DMS79 treated with DMSO at 0.1 percent for 48 hours (cell line): ENCODE measurements around the gene PSME2.

Source experiments
- DNase-seq: peaks from one replicate; lab custom pipeline; 2025; lab: John Stamatoyannopoulos, UW

PSME2 gene

GRCh38 chr14:24135834-24136683, 10.4 kb downstream of the PSME2 start, which contains the start of gene PSME1:
PSME1 (plus strand) TSS chr14:24136194; CDS start chr14:24136263, 69 bp downstream.
- DNase-seq: peak; percentile 96

GRCh38 chr14:24135584-24135833, 10.9 kb downstream of the PSME2 start:
- peak; percentile 83 for DNase-seq

- no peak for DNase-seq
Observed at GRCh38 chr14:24133735-24134134, 12.7 kb downstream of the PSME2 start.

DNA sequence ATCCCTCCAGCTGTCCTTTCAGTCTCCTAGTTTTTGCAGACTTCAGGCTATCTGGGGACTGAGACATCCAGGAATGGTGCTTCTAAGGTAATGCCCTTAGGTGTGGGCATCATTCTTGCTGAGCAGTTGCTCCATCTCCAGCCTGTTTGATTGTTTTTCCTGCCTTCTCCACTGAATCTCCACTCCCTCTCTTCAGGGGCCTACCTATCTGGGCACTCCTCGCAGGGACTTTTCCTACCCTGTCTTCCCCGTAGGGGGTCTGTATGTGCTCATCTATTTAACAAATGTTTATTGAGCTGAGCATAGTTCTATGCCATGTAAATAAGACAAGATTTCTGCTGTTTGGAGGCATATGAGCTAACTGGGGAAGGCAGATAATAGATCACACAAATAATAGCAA, 13.4 kb downstream of the PSME2 start:
- no peak for DNase-seq

- peak; percentile 49 for DNase-seq
Observed at GRCh38 chr14:24132061-24132685, 14.2 kb downstream of the PSME2 start.

DNA sequence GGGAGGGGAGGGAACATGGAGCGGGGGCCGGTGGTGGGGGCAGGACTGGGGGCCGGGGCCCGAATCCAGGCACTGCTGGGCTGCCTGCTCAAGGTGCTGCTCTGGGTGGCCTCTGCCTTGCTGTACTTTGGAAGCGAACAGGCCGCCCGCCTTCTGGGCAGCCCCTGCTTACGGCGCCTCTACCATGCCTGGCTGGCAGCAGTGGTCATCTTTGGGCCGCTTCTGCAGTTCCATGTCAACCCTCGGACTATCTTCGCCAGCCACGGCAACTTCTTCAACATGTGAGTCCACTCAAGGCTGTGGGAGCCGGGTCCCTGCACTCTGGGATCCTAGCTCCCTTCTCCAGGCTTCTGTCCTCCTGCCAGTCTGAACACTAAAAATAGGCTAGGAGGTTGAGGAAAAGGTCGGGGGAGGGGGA, 14.9 kb downstream of the PSME2 start:
- DNase-seq: no peak

GRCh38 chr14:24130717-24131548, 15.5 kb downstream of the PSME2 start:
- no peak for DNase-seq

DNA sequence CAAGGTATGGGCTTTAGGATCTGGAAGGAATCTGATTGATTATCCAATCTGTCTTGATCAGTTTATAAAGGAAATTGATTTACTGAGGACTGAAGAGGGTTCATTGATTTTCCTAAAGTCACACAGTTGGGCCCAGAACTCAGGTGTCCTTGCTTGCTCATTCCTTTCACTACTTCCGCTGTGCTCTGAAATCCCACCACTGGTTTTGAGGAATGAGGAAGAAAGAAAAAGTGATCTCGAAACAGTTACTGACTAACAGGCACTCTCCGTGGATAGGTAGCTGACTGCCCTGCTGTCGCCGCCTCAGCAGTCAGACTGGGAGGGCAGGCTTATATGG, 16.1 kb downstream of the PSME2 start, which contains the start of gene FITM1:
Gene FITM1 (plus strand): TSS at position 280 of the 337 bp plus-strand sequence. CDS start 905 bp downstream, outside the sequence.
- no peak for DNase-seq

- DNase-seq: no peak
Observed at GRCh38 chr14:24129410-24129998, 16.9 kb downstream of the PSME2 start.

DNA sequence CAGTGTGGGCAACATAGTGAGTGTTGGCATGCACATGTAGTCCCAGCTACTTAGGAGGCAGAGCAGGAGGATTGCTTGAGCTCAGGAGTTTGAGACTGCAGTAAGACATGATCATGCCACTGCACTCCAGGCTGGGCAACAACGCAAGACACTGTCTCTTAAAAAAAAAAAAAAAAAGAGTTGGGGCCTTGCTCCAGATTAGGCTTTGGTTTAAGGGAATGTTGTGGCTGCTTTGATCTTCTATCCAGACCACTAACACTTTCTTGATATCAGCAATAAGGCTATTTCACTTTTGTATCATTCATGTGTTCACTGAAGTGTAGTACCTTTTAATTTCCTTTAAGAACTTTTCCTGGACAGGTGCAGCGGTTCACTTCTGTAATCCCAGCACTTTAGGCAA, 18.7 kb downstream of the PSME2 start:
- no peak for DNase-seq

- no peak for DNase-seq
Observed at GRCh38 chr14:24126939-24127338, 19.5 kb downstream of the PSME2 start.

DNA sequence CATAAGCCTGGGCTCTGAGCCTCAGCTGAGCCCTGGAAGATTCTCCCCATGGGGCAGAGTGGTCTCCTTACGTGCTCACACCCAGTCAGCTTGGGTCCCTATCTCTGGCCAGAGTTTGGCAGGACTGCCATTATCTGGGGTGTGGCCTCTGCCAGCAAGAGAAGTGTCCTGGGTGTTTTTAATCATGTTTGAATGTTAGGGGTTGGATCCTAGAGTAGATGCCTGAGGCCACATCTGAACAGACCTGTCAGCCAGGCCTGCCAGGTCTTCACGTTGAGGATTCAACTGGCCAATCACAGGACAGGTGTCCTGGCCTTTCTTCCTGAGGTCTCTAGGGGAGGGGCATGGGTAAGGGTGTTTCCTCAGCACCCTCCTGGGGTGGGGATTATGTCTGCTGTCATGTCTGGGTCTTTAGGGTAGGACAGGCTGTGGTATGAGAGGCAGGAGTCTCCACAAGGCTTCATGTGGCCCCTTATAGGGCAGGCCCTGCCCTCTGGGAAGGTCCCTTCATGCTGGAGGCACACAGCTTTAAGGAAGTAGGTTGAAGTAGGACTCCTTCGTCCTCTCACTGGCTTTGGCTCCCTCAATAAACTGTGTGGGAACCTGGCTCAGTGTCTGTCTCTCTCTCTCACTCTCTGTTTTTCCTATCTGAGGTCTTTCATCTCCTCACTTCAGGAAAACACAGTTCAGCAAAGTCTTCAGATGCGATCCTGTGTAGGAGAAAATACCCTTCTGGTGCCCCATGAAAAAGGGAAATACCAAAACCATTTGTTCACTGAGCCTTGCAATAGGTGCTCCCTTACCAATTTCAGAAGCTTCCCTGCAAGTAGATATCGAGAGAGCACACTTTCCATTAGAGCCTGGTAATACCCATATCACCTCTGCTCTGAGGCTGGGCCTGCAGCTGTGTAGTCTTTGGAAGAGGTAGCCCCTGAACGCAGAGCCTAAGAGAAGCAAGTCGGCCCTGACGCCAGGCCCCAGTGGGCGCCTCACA, 22.7 kb downstream of the PSME2 start:
- DNase-seq: no peak

- no peak for DNase-seq
Observed at GRCh38 chr14:24122898-24123297, 23.5 kb downstream of the PSME2 start.

- no peak for DNase-seq
Observed at GRCh38 chr14:24122416-24122815, 24.0 kb downstream of the PSME2 start.

DNA sequence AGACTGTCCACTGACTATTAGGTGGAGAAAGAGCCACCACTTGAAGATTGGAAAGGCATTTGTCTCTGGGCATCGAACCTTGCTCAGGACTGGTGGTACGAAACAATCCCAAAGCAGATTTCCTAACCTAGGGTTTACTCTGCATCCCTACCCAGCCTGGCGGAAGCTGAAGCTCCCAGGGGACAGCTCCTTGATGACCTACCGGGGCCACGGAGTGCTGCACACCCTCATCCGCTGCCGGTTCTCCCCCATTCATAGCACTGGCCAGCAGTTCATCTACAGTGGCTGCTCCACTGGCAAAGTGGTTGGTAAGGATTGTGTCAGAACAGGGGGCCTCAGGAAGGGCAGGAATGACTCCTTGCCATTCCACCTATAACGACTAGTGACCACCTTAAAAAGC, 25.2 kb downstream of the PSME2 start:
- DNase-seq: no peak

DNA sequence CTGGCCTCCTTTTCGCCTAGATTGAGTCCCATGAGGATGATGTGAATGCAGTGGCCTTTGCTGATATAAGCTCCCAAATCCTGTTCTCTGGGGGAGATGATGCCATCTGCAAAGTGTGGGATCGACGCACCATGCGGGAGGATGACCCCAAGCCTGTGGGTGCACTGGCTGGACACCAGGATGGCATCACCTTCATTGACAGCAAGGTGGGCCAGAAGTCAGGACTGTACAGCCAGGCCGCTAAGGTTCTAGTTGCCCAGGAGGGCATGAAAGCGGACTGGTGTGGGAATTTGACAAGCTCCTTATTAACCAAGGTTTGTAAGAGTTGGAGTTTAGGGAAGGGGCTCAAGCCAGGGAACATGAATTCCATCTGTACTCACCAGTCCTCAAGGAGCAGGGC, 26.7 kb downstream of the PSME2 start:
- no peak for DNase-seq

- DNase-seq: no peak
Observed at GRCh38 chr14:24117179-24117578, 29.2 kb downstream of the PSME2 start.

GRCh38 chr14:24116128-24116814, 30.1 kb downstream of the PSME2 start:
- no peak for DNase-seq

GRCh38 chr14:24115422-24116127, 30.8 kb downstream of the PSME2 start:
- no peak for DNase-seq
